SU-DHL-6 (cell line): ENCODE data around the gene ZG16.

Source experiments
- EZH2phosphoT487 ChIP-seq: fragments of 200-600 bp; sonication (generic), shearing (Covaris generic); conservative IDR thresholded peaks from 2 replicates; pipeline ENCODE4 v1.6.1; 2018; ENCODE audit warnings: mild to moderate bottlenecking, antibody characterized with exemption, low read length, moderate library complexity, mixed read lengths
- TF ChIP-seq, protein P1 (sequence below): fragments of 200-600 bp; sonication (generic); IDR thresholded peaks from one replicate; pipeline ENCODE4 v1.5.1; 2017; ENCODE audit warnings: antibody characterized with exemption, mild to moderate bottlenecking, low read length, moderate library complexity; ENCODE audit not compliant: insufficient read depth, poor library complexity, severe bottlenecking

DNA sequence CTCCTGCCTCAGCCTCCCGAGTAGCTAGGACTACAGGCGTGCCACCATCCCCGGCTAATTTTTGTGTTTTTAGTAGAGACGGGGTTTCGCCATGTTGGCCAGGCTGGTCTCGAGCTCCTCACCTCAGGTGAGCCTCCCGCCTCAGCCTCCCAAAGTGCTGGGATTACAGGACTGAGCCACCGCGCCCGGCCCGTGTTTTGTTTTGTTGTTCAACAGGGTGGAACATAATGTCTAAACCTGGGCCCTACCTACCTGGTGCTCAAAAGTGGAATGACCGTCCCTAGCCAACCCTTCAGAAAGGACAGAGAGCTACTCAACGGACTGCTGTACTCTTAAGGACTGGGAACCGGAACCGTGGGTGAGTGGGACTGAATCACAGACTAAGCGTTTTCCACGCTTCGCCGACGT, 11.7 kb downstream of the ZG16 start:
- TF ChIP-seq, protein P1, sequence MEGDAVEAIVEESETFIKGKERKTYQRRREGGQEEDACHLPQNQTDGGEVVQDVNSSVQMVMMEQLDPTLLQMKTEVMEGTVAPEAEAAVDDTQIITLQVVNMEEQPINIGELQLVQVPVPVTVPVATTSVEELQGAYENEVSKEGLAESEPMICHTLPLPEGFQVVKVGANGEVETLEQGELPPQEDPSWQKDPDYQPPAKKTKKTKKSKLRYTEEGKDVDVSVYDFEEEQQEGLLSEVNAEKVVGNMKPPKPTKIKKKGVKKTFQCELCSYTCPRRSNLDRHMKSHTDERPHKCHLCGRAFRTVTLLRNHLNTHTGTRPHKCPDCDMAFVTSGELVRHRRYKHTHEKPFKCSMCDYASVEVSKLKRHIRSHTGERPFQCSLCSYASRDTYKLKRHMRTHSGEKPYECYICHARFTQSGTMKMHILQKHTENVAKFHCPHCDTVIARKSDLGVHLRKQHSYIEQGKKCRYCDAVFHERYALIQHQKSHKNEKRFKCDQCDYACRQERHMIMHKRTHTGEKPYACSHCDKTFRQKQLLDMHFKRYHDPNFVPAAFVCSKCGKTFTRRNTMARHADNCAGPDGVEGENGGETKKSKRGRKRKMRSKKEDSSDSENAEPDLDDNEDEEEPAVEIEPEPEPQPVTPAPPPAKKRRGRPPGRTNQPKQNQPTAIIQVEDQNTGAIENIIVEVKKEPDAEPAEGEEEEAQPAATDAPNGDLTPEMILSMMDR, result no peak
- no peak for TF ChIP-seq EZH2phosphoT487
